H9 (cell line): ENCODE measurements around the gene TPM2. TPM values are rescaled to one million over a fixed set of nuclear protein-coding genes. Genes with fewer than 3 reads are reported as not detected.

Experiments used
- DNase-seq: peaks from one replicate; pipeline ENCODE4 v3.0.0-alpha.2; 2017
- H2AFZ ChIP-seq: one replicate; pipeline ENCODE4 v1.6.1; 2013; ENCODE audit warnings: mild to moderate bottlenecking, low read length, control low read depth, moderate library complexity
- H2AK5ac ChIP-seq: 2 replicates; pipeline ENCODE4 v1.6.1; 2013; ENCODE audit warnings: low read length, control low read depth, mixed read lengths; ENCODE audit not compliant: insufficient read length
- H2BK120ac ChIP-seq: one replicate; pipeline ENCODE4 v1.6.1; 2013; ENCODE audit warnings: low read depth, mild to moderate bottlenecking, low read length, control low read depth, inconsistent platforms; ENCODE audit not compliant: poor library complexity, severe bottlenecking
- H2BK12ac ChIP-seq: 2 replicates; pipeline ENCODE4 v1.6.1; 2013; ENCODE audit warnings: low read length, control low read depth, mixed read lengths, low read depth; ENCODE audit not compliant: insufficient read length
- H2BK15ac ChIP-seq: 2 replicates; pipeline ENCODE4 v1.6.1; 2013; ENCODE audit warnings: low read depth, low read length, control low read depth
- H2BK20ac ChIP-seq: one replicate; pipeline ENCODE4 v1.6.1; 2013; ENCODE audit warnings: low read depth, mild to moderate bottlenecking, low read length, control low read depth, inconsistent platforms; ENCODE audit not compliant: poor library complexity, severe bottlenecking
- H2BK5ac ChIP-seq: 2 replicates; pipeline ENCODE4 v1.6.1; 2013; ENCODE audit warnings: low read length, control low read depth, mixed read lengths; ENCODE audit not compliant: insufficient read length
- H3K14ac ChIP-seq: 2 replicates; pipeline ENCODE4 v1.6.1; 2013; ENCODE audit warnings: low read length, control low read depth; ENCODE audit not compliant: insufficient read depth
- H3K18ac ChIP-seq: 2 replicates; pipeline ENCODE4 v1.6.1; 2013; ENCODE audit warnings: low read depth, mild to moderate bottlenecking, mixed read lengths, low read length, control low read depth; ENCODE audit not compliant: insufficient read length
- H3K23ac ChIP-seq: 2 replicates; pipeline ENCODE4 v1.6.1; 2013; ENCODE audit warnings: low read length, control low read depth, mixed read lengths, low read depth; ENCODE audit not compliant: insufficient read length
- H3K23me2 ChIP-seq: 2 replicates; pipeline ENCODE4 v1.6.1; 2013; ENCODE audit warnings: low read depth, mild to moderate bottlenecking, mixed read lengths, low read length, control low read depth; ENCODE audit not compliant: insufficient read length, poor library complexity, severe bottlenecking
- H3K27ac ChIP-seq: 2 replicates; pipeline ENCODE4 v1.5.1; 2013; ENCODE audit warnings: low read length, control low read depth, mixed read lengths, low read depth; ENCODE audit not compliant: insufficient read length
- H3K27me3 ChIP-seq: 2 replicates; pipeline ENCODE4 v1.6.1; 2013; ENCODE audit warnings: low read length, control low read depth, inconsistent platforms; ENCODE audit not compliant: insufficient read depth
- H3K4ac ChIP-seq: 2 replicates; pipeline ENCODE4 v1.6.1; 2013; ENCODE audit warnings: low read depth, mild to moderate bottlenecking, control low read depth, inconsistent platforms, low read length, moderate library complexity
- H3K4me1 ChIP-seq: 2 replicates; pipeline ENCODE4 v1.6.1; 2013; ENCODE audit warnings: low read length, control low read depth, inconsistent platforms; ENCODE audit not compliant: insufficient read depth
- H3K4me2 ChIP-seq: 2 replicates; pipeline ENCODE4 v1.6.1; 2013; ENCODE audit warnings: low read length, control low read depth, mixed read lengths; ENCODE audit not compliant: insufficient read length, insufficient read depth
- H3K56ac ChIP-seq: 2 replicates; pipeline ENCODE4 v1.6.1; 2013; ENCODE audit warnings: low read depth, mild to moderate bottlenecking, mixed read lengths, low read length, control low read depth; ENCODE audit not compliant: insufficient read length
- H3K79me1 ChIP-seq: 2 replicates; pipeline ENCODE4 v1.6.1; 2013; ENCODE audit warnings: low read depth, mild to moderate bottlenecking, moderate library complexity, low read length, control low read depth, inconsistent platforms; ENCODE audit not compliant: insufficient read depth, poor library complexity, severe bottlenecking
- H3K79me2 ChIP-seq: 2 replicates; pipeline ENCODE4 v1.6.1; 2013; ENCODE audit warnings: low read length, control low read depth, inconsistent platforms; ENCODE audit not compliant: insufficient read depth
- H3K9ac ChIP-seq: 2 replicates; pipeline ENCODE4 v1.6.1; 2013; ENCODE audit warnings: low read length, control low read depth, mixed read lengths; ENCODE audit not compliant: insufficient read length; ENCODE audit errors: extremely low read depth
- H3K9me3 ChIP-seq: one replicate; pipeline ENCODE4 v1.6.1; 2013; ENCODE audit warnings: low read depth, low read length, inconsistent platforms; ENCODE audit not compliant: control insufficient read depth
- H3T11ph ChIP-seq: one replicate; pipeline ENCODE4 v1.6.1; 2013; ENCODE audit warnings: mild to moderate bottlenecking, low read length, control low read depth, inconsistent platforms
- H4K20me1 ChIP-seq: one replicate; pipeline ENCODE4 v1.6.1; 2013; ENCODE audit not compliant: control insufficient read depth, insufficient read length, insufficient read depth
- H4K5ac ChIP-seq: 2 replicates; pipeline ENCODE4 v1.6.1; 2013; ENCODE audit warnings: low read depth, mild to moderate bottlenecking, mixed read lengths, low read length, control low read depth; ENCODE audit not compliant: insufficient read length
- H4K8ac ChIP-seq: replicated peaks from 2 replicates; pipeline ENCODE4 v1.6.1; 2013; ENCODE audit warnings: low read length, control low read depth, mixed read lengths, low read depth; ENCODE audit not compliant: insufficient read length
- H4K91ac ChIP-seq: 2 replicates; pipeline ENCODE4 v1.6.1; 2013; ENCODE audit warnings: low read depth, mild to moderate bottlenecking, moderate library complexity, mixed read lengths, low read length, control low read depth; ENCODE audit not compliant: insufficient read length
- H3K27ac Mint-ChIP-seq, 3 experiments: 2 replicates in 2 of 3; 3 replicates in 1 of 3; pipeline ENCODE4 v1.8.0; 2020 to 2021; ENCODE audit warnings: mixed read lengths in 3 of 3, mild to moderate bottlenecking in 1 of 3, moderate library complexity in 1 of 3
- H3K27me3 Mint-ChIP-seq: 2 replicates; pipeline ENCODE4 v1.8.0; 2021; ENCODE audit warnings: low read depth, mild to moderate bottlenecking, moderate library complexity, mixed read lengths
- H3K36me3 Mint-ChIP-seq, 3 experiments: 2 replicates in 2 of 3; 3 replicates in 1 of 3; pipeline ENCODE4 v1.8.0; 2020 to 2021; ENCODE audit warnings: low read depth in 3 of 3, mixed read lengths in 3 of 3; ENCODE audit not compliant: insufficient read depth in 1 of 3
- H3K4me1 Mint-ChIP-seq, 2 experiments: 2 replicates each; pipeline ENCODE4 v1.8.0; 2020; ENCODE audit warnings: mixed read lengths in 2 of 2
- H3K4me3 Mint-ChIP-seq, 2 experiments: 2 replicates in 1 of 2; 3 replicates in 1 of 2; pipeline ENCODE4 v1.8.0; 2020 to 2021; ENCODE audit warnings: mild to moderate bottlenecking in 2 of 2, mixed read lengths in 2 of 2, moderate library complexity in 1 of 2
- H3K9me3 Mint-ChIP-seq, 2 experiments: 2 replicates in 1 of 2; 3 replicates in 1 of 2; pipeline ENCODE4 v1.8.0; 2020; ENCODE audit warnings: mild to moderate bottlenecking in 2 of 2, mixed read lengths in 2 of 2, moderate library complexity in 1 of 2
- CTCF ChIP-seq: fragments of 200-600 bp; sonication (generic); conservative IDR thresholded peaks from 3 replicates; pipeline ENCODE4 v1.8.0; 2021; ENCODE audit warnings: antibody characterized with exemption, mild to moderate bottlenecking
- WGBS: extraction: QIAGEN DNeasy Blood & Tissue Kit; methylation state at CpG from one replicate; pipeline ENCODE4 v1.1.7; 2013; ENCODE audit warnings: missing lambda C conversion rate, low lambda C conversion rate, mixed read lengths; ENCODE audit not compliant: insufficient read length; ENCODE audit errors: extremely low coverage; 5-methylcytosine and 5-hydroxymethylcytosine counted together
- total RNA-seq: library from RNA; stranded (reverse); gene quantifications from 2 replicates; pipeline ENCODE4 v1.2.1, GENCODE V29; 2021

Gene TPM2
- total RNA-seq, 1 experiment from 2014 or later: 225 TPM

- Histone ChIP-seq H3K27ac (no peak overlapping the region), H3K9ac (no peak overlapping the region), H3K56ac (no peak overlapping the region), H3K27me3 (no peaks in the 10 kb centered on the region), H2AK5ac (no peak overlapping the region), H3K9me3 (no peaks in the 10 kb centered on the region), H4K5ac (no peak overlapping the region), H3K23me2 (peaks cover 6% of the 10 kb centered on the region), H3K4me2 (no peak overlapping the region), H3K4me1 (peaks cover 3% of the 10 kb centered on the region), H3K79me2 (no peaks in the 10 kb centered on the region; the same call in 1 of the 2 replicates), H3K18ac (no peak overlapping the region), H3K23ac (no peak overlapping the region), H3K4ac (no peak overlapping the region), H4K8ac (no peak overlapping the region), H2BK15ac (no peak overlapping the region), H2AFZ (no peak overlapping the region), H2BK120ac (no peak overlapping the region), H3K79me1 (no peaks in the 10 kb centered on the region), H2BK5ac (no peak overlapping the region), H3T11ph (no peak overlapping the region), H4K91ac (no peak overlapping the region), H2BK20ac (no peak overlapping the region), H2BK12ac (no peak overlapping the region), H3K14ac (no peak overlapping the region), H4K20me1 (no peaks in the 10 kb centered on the region)
- no peaks in the 10 kb centered on the region for H3K27me3 Mint-ChIP-seq
- no peaks in the 10 kb centered on the region; a peak in 1 of 5 replicates for H3K9me3 Mint-ChIP-seq
- H3K36me3 Mint-ChIP-seq: peaks cover 41 to 69% (median 64%) of the 10 kb centered on the region in 3 experiments; a peak in 6 of 7 replicates
- TF ChIP-seq CTCF: no peak
- peaks cover 39 to 40% of the 10 kb centered on the region in 2 experiments for H3K4me1 Mint-ChIP-seq
- WGBS: no CpG with 5 or more reads among the region's 10 CpGs
- no peak overlapping the region for H3K27ac Mint-ChIP-seq
- DNase-seq: no peak
- H3K4me3 Mint-ChIP-seq: no peak overlapping the region
Observed at GRCh38 chr9:35684921-35685320, 4.8 kb downstream of the TPM2 start.
